ENCODE results near the gene QRICH2.
"Not testable (repeated sequence)": the region's sequence is repeated elsewhere in the genome, so short reads cannot be mapped to it uniquely, and the experiment has no call there.

QRICH2 gene

DNA sequence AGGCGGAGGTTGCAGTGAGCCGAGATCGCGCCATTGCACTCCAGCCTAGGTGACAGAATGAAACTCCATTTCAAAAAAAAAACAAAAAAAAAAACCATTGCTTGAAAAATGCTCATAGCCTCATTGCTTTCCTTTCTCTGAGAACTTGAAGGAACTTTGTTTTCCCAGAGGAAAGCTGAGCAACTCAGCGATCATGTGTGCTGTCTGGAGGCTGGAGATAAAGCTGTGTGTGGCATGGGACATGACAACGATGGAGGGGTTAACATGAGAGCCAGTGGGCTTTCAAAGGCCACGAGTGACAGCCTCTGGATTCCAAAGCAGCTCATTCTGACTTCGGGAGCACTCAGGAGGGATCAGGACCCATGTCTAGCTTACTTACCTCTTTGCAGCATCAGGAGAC, 21.6 kb upstream of the QRICH2 start:
- DNase-seq, result no peak

- no peak for DNase-seq
Observed at GRCh38 chr17:76327696-76328095, 19.6 kb upstream of the QRICH2 start.

DNA sequence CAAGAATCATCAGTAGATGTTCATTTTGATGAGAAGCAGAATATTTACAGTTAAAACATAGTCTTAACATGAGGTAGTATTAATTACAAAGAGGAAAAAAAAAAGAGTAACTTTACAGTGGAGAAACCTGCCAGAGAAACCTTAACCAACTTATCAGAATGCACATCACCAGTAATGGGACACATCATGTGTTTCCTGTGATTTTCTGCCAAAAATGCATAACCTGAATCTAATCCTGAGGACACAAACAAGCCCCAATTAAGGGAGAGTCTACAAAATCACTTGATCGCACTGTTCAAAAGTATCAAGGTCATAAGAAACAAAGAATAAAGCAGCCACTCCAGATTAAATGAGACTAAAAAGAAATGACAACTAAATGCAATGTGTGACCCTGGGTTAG, 18.2 kb upstream of the QRICH2 start:
- DNase-seq, result no peak

DNA sequence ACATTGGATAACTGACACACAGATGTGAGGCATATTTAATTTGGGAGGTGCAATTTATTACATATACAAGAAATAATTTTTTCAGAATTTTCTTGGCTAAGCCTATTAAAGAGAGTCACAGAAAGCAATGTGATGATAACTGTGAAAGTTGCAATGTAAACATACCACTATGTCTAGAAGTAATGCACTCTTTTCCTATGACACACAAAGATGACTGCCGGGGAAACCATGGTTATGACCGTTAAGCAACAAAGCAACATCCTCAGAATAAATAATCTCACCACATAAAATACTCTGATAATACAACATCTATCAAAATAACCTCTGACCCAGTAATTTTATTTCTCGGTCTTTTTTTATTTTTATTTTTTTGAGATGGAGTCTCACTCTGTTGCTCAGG, 10.5 kb upstream of the QRICH2 start:
- no peak for DNase-seq

DNA sequence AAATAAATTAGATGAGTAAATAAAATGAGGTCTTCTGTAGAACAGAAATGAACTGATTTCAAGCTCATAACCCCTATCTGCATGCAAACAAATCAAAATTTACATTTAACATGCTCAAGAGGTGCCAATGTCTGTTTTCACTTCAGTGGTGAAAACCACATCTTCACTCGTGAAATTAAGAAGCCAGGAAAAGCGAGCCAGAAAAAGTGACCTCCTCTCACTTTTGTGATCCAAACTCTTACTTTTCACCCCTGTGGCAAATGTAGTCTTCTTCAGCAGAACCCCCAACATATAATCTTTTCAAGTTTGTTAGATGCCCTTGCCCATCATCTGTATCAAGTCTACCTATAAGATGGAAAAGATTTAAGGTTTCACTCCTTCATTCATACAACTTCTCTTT, 9.5 kb upstream of the QRICH2 start:
- no peak for DNase-seq

DNA sequence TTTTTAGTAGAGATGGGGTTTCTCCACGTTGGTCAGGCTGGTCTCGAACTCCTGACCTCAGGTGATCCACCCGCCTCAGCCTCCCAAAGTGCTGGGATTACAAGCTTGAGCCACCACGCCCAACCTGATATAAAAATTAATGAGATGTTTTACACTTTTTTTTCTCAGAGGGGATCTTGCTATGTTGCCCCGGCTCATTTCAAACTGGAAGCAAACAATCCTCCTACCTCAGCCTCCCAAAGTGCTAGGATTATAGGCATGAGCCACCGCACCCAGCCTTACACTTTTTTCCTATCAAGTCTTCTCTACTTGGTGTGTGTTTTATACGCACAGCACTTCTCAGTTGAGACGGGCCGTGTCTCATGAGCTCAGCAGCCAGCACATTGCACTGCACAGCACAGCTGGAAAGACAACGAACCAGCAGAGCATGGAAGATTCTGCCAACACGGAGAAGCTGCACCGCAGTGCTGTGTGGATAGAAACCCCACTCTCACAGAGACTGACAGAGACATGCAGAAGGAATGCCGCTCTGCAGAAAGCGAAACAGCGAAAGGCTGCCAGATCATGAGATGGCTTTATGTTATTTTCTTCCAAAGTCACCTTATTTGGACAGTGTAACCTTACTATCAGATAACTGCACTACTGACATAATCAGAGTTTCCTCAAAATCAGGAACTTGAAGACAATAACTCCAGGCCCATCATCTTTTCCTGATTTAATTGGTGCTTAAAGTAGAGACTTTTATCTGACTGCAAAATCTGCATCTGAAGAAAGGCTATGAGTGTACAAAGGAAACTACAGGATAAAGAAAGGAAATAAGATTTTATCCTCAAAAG, 6.5 kb upstream of the QRICH2 start:
- DNase-seq, result no peak

GRCh38 chr17:76312735-76313134, 4.7 kb upstream of the QRICH2 start:
- DNase-seq, result no peak

DNA sequence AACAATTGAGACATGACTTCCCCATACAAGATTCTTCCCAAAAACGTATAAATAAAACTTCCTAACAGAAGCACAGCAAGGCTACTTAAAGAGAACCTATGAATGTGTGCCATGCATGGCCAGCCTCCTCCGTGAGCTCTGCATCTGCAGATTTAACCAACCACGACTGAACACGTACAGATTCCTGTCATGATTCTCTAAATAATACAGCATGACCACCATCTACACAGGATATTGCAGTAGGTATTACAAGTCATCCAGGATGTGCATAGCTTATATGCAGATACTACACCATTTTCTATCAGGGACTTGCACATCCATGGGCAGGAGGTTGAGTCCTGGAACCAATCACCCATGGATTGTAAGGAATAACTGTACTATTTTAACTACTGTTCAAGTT, 1.4 kb upstream of the QRICH2 start:
- no peak for DNase-seq

GRCh38 chr17:76307299-76307965, 644 bp downstream of the QRICH2 start:
- no peak for DNase-seq

GRCh38 chr17:76305135-76305454, 3.0 kb downstream of the QRICH2 start:
- not testable (repeated sequence) for DNase-seq

GRCh38 chr17:76304226-76305134, 3.6 kb downstream of the QRICH2 start:
- DNase-seq, result no peak

GRCh38 chr17:76297436-76297835, 10.6 kb downstream of the QRICH2 start:
- no peak for DNase-seq

- DNase-seq, result no peak
Observed at GRCh38 chr17:76296889-76297288, 11.2 kb downstream of the QRICH2 start.

DNA sequence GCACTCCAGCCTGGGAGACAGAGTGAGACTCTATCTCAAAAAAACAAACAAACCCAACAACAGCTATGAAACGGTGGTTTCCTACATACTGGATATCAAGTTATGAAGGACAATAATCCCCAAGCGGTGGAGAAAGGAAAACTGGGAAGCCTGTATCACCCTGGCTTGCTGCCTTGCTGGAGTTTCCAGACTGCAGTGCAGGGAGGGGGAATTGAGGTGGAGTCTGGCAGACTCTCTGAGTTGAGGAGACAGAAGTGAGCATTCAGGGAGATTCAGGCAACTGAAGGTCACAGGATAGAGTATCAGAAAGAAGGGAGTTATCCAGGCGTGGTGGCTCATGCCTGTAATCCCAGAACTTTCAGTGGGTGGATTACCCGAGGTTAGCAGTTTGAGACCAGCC, 11.9 kb downstream of the QRICH2 start:
- DNase-seq, result no peak

DNA sequence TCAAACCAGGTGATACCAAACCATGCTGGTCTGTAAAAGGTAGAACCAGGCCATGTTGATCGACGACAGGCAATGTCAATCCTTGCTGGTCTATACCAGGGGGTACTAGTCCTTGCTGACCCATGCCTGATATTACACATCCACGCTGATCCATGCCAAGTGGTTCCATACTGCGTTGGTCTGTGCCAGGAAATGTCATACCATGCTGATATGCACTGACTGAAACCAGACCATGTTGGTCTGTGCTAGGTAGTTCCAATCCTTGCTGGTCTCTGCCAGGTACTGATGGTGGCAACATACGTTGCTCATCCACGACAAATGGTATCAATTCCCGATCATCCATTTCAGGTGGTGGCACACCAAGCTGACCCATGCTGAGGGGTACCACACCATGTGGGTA, 15.0 kb downstream of the QRICH2 start:
- no peak for DNase-seq

- no peak for DNase-seq
Observed at GRCh38 chr17:76292567-76292966, 15.5 kb downstream of the QRICH2 start.

DNA sequence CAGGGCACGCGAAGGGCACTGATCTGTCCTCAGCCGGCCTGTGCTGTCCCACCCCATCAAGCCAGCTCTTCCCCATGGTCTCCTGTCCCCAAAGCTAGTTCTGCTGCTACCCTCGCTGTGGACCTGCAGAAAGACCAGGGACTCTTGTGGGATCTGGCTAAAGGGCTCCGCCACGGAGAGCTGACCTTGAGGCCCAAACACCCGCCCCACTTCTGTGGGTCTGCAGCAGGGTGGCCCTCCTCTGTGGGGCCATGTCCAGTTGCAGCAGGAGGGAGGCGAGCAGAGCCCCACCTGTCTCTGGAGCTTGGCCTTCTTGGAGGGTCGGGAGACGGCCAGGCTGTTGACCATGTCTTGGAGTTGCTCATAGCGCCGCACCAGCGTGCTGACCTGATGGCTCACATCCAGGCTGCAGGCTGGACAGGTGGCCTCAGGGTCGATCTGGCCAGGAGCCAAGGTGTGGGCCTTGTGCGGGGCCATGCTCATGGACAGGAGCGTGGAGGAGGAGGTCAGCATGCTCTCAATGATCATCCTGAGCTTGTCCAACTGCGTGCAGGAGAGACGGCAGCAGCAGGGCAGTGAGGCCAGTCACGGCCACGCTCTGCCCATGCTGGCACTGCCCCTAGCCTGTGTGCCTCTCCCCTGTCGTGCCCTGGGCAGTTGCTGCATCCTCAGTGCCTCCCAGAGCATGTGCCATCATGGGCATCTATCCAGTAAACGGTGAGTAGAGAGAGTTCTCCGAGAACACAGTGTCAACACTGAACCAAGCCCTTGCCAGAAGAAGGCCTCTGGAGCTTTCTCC, 26.3 kb downstream of the QRICH2 start:
- DNase-seq, result no peak

- DNase-seq, result no peak
Observed at GRCh38 chr17:76280650-76281049, 27.4 kb downstream of the QRICH2 start.

DNA sequence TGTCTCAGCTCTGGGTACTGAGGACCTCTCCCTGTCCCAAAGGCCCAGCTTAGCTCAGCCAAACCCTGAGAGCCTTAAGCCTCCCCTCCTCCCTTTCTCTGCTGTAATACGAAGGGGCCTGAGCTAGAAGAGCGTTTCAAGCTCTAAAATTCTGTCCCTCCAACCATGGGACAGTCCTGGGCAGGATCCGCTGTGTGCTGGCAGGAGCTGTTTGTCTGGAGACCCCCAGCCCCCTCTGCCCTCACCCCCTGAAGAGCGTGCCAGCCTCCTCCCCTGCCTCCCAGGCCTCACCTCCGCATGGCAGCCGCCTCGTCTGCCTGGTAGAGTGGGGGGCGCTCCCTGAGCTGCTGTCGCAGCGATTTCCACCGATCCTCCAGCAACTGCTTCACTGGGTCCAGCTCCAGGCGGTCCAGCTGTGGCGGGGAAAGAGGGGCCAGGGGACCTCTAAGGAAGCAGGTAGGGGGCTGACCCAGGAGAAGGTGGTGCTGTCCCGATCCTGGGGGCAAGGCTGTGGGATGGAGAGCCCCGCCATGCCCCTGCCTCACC, 28.3 kb downstream of the QRICH2 start:
- no peak for DNase-seq

DNA sequence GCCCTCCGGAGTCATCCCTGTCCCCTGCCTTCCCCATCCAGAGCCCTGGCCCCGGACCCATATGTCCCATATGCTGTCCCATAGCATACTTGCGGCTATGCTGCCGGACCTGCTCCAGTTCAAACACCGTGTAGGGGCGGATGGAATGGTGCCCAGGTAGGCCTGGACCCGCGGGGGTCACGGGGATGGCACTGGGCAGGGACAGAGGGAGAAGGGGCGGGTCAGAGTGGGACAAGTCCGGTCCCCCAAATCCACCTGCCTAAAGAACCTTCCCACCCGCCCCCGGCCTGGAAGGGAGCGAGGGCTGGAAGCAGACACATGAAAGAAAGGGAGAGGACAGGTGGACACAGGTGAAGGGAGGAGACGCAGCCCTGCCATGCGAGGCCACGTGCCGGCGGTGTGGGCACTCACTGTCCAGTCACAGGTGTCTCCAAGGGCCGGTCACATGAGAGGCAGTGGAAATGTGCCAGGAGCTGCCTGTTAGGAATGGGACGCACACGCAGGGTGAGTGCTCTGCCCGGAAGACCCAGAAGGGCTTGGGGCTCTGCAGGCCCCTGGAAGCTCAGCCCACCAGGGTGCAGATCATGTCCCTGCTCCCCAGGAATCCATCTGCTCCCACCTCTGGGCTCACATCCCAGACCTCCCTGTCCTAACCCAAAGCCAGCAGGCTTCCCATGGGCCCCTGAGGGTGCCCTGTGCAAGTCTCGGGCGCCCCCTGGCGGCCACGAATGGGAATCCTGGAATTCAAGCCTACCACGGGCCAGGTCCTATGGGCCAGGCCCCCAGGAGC, 28.9 kb downstream of the QRICH2 start:
- DNase-seq, result peak; percentile 90

- DNase-seq, result no peak
Observed at GRCh38 chr17:76278268-76278908, 29.7 kb downstream of the QRICH2 start.
